Activated CD4-positive, alpha-beta T cell treated with anti-CD3 and anti-CD28 coated beads for 4 hours (primary cell): ENCODE measurements around the gene COL18A1.

Source experiments
- DNase-seq, 2 donors: peaks; one replicate each; pipeline ENCODE4 v3.0.0-alpha.2; 2020

COL18A1 gene

DNA sequence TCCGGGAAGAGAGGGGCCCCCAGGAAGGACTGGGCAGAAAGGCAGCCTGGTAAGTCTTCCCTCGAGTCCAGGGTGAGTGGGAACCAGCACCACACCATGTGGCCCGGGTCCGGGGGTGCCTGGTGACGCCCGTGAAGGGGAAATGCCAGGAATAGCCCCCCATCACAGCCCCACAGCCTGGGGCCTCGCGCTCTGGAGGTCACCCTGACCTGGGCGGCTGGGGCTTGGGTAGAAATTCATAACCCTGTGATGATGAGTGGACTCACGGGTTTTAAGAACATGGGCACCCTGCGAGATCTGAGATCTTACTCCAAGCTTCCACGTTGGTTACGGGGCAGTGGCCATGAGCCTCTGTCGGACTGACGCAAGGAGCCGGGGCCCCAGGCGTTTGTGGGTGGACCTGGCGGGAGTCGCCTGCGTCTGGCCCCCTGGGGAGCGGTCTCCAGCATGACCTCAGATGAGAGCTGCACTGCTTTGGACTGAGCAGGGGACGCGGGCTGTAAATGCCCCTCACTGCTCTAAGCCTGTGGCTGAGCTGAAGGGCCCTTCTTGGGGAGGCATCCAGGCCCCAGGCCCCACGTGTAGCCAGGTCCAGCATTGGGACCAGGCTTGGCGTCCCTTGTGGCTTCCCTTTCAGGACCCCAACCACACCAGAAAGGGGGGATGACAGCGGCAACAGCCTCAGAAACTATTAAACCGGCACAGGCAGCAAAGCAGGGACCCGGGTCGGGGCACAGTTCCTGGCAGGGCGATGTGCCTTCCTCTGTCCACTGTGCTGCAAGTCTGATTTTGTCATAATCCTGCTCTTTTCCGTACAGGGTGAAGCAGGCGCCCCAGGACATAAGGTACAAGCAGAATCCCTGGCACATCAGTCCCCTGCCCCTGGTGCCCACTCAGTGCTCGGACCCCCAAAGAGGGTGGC is 77.3 kb downstream of the COL18A1 start:
- DNase-seq, result no peak

GRCh38 chr21:45482899-45483821 is 78.2 kb downstream of the COL18A1 start:
- peak in 1 of 2 donors; percentile 49 for DNase-seq

DNA sequence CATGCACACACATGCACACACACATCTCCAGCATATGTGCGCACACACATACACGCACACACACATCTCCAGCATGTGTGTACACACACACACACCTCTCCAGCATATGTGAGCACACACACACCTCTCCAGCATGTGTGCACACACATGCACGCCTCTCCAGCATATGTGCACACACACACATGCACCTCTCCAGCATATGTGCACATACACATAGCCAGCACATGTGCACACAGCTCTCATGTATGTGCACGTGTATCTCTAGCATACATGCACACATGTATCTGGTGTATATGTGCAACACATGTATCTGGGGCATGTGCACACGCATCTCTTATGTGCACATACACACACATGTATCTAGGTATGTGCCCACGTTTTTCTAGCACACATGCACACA is 79.4 kb downstream of the COL18A1 start:
- DNase-seq, result no peak

- DNase-seq, result no peak
These were observed 80.9 kb downstream of the COL18A1 start for GRCh38 chr21:45485686-45486442.

DNA sequence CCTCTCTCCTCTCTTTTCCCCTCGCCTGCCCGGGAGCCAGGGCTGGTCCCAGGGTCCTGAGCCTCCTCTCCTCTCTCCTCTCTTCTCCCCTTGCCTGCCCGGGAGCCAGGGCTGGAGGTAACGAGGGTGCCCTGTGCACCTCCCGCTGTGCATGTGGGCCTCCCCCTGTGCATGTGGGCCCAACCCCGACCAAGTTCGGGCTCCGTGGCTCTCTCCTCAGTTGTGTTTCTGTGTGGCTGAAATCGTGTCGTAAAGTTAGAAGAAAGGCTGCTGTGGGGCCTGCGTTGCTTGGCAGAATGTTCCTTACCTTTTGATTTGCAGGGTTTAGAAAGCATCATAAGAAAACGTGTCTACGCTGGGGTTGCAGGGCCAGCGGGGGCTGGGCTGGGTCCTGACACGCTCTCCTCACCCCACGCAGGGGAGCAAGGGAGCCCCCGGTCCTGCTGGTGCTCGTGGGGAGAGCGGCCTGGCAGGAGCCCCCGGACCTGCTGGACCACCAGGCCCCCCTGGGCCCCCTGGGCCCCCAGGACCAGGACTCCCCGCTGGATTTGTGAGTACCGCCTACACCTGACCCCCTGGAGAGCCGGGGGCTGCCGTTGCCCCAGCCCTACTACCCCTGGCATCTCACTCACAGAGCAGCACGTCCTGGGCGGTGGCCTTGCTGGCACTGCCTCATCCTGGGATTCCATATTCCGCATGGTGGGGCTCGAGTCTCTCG is 81.6 kb downstream of the COL18A1 start:
- no peak for DNase-seq

GRCh38 chr21:45487161-45487806 is 82.3 kb downstream of the COL18A1 start:
- DNase-seq, result no peak

GRCh38 chr21:45487891-45488600 is 83.1 kb downstream of the COL18A1 start:
- no peak for DNase-seq

- DNase-seq, result no peak
These were observed 84.2 kb downstream of the COL18A1 start for GRCh38 chr21:45488931-45489721.

DNA sequence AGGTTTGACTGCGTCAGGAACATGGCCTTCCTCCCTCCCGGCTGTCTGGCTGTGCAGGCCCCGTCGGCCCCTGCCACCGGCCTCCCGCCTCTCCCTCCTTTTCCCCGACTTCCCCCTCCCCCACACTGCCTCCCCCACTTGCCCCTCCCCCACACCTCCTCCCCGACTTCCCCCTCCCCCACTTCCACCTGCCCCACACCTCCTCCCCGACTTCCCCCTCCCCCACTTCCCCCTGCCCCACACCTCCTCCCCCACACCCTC is 84.7 kb downstream of the COL18A1 start:
- peak in 1 of 2 donors; percentile 17 for DNase-seq

- no peak for DNase-seq
These were observed 85.2 kb downstream of the COL18A1 start for GRCh38 chr21:45490049-45490731.

GRCh38 chr21:45491056-45491455 is 86.1 kb downstream of the COL18A1 start:
- DNase-seq, result no peak

DNA sequence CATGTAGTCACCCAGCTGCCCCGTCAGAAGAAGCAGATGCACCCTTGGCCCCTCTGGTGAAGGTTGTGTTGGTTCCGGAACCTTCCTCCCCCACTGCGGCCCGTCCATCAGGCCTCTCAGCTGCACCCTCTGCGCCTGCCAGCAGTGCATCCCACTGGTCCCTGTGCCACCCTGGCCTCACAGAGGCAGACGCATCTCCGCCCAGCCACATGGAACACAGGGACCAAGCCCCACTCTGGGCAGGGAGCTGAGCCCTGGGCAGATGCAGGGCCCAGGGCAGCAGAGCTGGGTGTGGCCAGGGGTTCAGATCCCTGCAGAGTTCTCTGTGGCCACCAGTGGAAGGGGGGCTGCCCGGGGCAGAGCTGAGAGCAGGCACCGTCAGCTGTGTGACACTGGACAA is 86.7 kb downstream of the COL18A1 start:
- DNase-seq, result no peak

- no peak for DNase-seq
These were observed 87.8 kb downstream of the COL18A1 start for GRCh38 chr21:45492765-45493164.

GRCh38 chr21:45493401-45494001 is 88.5 kb downstream of the COL18A1 start:
- no peak for DNase-seq

- DNase-seq, result no peak
These were observed 89.3 kb downstream of the COL18A1 start for GRCh38 chr21:45494135-45494850.

DNA sequence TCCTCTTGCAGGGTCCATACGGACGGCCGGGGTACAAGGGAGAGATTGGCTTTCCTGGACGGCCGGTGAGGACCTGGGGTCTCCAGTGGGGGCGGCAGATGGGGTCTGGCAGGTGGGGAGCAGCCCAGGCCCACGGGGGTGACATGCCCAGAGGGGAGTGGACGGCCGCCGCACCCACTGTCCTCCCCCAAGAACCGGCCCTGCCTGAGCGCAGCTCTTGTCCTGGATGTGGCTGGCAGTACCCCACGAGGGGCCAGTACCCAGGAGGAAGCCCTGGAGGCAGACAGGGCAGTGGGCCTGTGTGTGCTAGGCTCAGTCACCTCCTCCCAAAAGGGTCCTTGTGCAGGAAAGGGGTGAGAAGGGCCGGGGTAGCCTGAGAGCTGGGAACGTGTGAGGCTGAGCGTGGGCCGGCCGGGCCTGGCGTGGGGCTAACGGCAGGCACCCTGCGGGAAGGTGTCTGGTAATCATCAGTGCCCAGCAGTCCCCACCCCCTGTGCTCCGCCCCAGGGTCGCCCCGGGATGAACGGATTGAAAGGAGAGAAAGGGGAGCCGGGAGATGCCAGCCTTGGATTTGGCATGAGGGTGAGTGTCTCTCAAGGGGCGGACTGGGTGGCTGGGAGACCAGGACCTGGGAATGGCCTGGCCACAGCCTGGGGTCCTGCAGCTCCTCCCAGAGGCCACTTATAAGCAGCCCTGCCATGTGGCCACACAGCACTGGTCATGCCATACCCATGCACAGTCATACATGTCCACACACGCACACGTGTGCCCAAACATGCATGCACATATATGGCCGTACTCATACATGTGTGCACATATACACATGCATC is 90.1 kb downstream of the COL18A1 start:
- no peak for DNase-seq

DNA sequence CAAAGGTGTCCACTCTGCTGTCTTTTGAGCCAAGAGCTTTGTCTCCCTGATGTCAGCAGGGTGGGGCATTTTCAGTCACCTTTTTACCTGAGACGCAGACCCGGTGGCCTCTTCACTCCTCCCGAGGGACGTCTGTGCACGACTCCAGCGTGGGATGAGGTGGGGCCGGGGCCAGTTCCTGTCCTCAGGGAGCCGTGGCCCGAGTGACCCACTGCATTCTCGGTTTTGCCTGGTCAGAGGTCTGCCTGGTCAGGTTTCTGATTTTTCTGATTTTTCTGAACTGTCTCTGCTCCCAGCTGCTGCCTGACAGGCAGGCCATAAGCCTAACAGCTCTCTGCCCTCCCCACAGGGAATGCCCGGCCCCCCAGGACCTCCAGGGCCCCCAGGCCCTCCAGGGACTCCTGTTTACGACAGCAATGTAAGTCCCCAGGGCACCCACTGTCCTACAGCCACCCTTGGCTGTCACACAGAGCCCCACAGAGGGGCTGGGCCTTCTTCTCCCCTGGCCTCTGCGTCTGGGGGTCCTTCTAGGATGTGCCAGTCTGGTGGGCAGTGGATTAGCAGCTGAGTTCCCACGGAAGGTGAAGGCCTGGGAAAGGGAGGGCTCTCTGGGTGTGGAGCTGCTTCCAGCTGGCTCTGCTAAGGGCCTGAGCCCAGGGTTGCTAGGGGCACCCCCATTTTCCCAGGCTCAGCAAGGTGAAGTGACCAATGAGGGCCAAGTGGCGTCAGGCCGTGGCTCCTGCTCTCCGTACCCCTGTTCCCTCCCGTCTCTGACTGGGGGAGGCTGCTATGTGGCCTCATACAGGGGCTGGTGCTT is 91.4 kb downstream of the COL18A1 start:
- no peak for DNase-seq
